Activated B cell treated with CpG ODN at 0.5 μM for 24 hours (primary cell): ENCODE data around the gene MISP3. TPM values are rescaled to one million over a fixed set of nuclear protein-coding genes. Genes with fewer than 3 reads are reported as not detected.

ENCODE experiments used
- ATAC-seq: fragments of 200-7000 bp; cut with Tn5 transposase; one replicate; pipeline ENCODE4 v1.10.0; 2021; ENCODE audit warnings: low read depth, mild to moderate bottlenecking, moderate library complexity
- CTCF ChIA-PET: fragments of 350-600 bp; sonication (Branson Sonifier 250); formaldehyde crosslinking; loops from one replicate; lab custom pipeline; 2021; ENCODE audit warnings: antibody characterized with exemption; lab: Charles Lee
- POLR2A ChIA-PET: fragments of 350-600 bp; sonication (Branson Sonifier 250); formaldehyde crosslinking; loops from one replicate; lab custom pipeline; 2021; ENCODE audit warnings: antibody characterized with exemption; lab: Charles Lee
- DNase-seq: peaks from one replicate; pipeline ENCODE4 v3.0.0; 2022
- H3K27ac Mint-ChIP-seq: one replicate; pipeline ENCODE4 v1.8.0; 2020; ENCODE audit warnings: mixed read lengths
- H3K27me3 Mint-ChIP-seq: one replicate; pipeline ENCODE4 v1.8.0; 2021; ENCODE audit warnings: mixed read lengths
- H3K36me3 Mint-ChIP-seq: one replicate; pipeline ENCODE4 v1.8.0; 2021; ENCODE audit warnings: low read depth, mixed read lengths
- H3K4me1 Mint-ChIP-seq: one replicate; pipeline ENCODE4 v1.8.0; 2021; ENCODE audit warnings: mixed read lengths
- H3K4me3 Mint-ChIP-seq: one replicate; pipeline ENCODE4 v1.8.0; 2020; ENCODE audit warnings: mild to moderate bottlenecking, mixed read lengths
- H3K9me3 Mint-ChIP-seq: one replicate; pipeline ENCODE4 v1.8.0; 2020; ENCODE audit warnings: mixed read lengths
- intact Hi-C: fragments of 100-400 bp; cut with micrococcal nuclease; formaldehyde crosslinking; loops from one replicate; pipeline ENCODE4 v1.15.1; 2024
- total RNA-seq: library from RNA; stranded (reverse); gene quantifications from 2 replicates; pipeline ENCODE4 v1.2.3, GENCODE V29; 2022
- TF ChIP-seq, protein P1 (sequence below): fragments of 200-600 bp; IDR thresholded peaks from one replicate; pipeline ENCODE4 v1.8.0; 2022; ENCODE audit warnings: antibody characterized with exemption, mild to moderate bottlenecking

MISP3 gene
- total RNA-seq, 1 donor from 2014 or later: 0.18 TPM

DNA sequence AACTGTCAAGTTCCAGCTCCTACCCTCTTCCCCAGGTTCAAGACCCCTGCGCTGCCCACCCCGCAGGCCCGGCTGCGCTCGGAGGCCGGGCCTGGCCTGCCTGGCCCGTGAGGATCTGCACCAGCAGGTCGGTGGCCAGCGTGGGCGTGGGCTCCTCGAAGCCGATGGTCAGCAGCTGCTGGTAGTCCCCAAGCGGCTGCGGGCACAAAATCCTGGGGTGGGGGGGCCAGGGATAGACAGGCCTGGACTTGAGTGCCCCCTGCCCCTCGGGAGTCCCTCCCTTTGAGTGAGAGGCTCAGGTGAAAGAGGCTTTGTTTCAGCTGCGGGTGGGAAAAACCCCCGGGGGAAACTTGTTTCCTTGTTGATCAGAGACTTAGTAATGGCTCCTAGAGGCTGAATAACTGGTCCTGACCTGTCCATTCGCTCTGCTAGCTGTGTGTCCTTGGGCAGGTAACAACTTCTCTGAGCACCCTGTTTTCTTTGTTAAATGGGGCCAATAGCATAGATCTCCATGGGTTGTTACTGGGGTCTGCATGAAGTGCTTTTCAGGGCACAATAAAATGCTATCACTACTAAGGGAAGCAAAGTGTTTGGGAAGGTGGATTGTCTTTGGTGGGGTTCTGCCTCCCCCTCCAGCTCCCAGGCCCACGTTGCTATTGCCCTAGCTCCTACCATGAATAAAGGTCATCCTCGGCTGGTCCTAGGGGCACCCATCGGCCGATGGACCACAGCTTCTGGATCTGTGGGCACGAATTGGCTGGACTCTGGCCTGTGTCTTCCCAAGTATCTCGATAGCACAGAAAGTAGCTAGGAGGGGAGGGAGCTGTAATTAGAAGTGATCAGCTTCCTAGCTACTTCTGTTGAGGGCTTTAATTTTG is 9.4 kb downstream of the MISP3 start:
- intact Hi-C loops: loop anchor here (1.0 to 2.0 kb wide), 5 partner anchors 8 to 931 kb away; partner anchors contain the start of genes ASF1B, C19orf53, IER2 and RFX1
- Mint-ChIP-seq H3K27ac (peak overlapping the region; percentile 95), H3K36me3 (peaks cover 6% of the 10 kb centered on the region), H3K4me1 (peaks cover 17% of the 10 kb centered on the region), H3K27me3 (no peaks in the 10 kb centered on the region), H3K9me3 (no peaks in the 10 kb centered on the region), H3K4me3 (peak overlapping the region; percentile 94)
- ATAC-seq (no peak), DNase-seq (no peak)
- CTCF ChIA-PET: interaction anchor here (0.8 to 1.3 kb wide), 5 partner anchors 8 to 176 kb away, joined by 3 to 4 read pairs (median 4); partner anchors contain the start of genes ASF1B, BRME1 and CC2D1A
- POLR2A ChIA-PET: interaction anchor here (0.6 to 2.7 kb wide), 12 partner anchors 8 to 1141 kb away, joined by 3 to 15 read pairs (median 6); partner anchors contain the start of genes ASF1B, IL27RA, MISP3 and PRKACA
- TF ChIP-seq, protein P1, sequence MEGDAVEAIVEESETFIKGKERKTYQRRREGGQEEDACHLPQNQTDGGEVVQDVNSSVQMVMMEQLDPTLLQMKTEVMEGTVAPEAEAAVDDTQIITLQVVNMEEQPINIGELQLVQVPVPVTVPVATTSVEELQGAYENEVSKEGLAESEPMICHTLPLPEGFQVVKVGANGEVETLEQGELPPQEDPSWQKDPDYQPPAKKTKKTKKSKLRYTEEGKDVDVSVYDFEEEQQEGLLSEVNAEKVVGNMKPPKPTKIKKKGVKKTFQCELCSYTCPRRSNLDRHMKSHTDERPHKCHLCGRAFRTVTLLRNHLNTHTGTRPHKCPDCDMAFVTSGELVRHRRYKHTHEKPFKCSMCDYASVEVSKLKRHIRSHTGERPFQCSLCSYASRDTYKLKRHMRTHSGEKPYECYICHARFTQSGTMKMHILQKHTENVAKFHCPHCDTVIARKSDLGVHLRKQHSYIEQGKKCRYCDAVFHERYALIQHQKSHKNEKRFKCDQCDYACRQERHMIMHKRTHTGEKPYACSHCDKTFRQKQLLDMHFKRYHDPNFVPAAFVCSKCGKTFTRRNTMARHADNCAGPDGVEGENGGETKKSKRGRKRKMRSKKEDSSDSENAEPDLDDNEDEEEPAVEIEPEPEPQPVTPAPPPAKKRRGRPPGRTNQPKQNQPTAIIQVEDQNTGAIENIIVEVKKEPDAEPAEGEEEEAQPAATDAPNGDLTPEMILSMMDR: no peak

DNA sequence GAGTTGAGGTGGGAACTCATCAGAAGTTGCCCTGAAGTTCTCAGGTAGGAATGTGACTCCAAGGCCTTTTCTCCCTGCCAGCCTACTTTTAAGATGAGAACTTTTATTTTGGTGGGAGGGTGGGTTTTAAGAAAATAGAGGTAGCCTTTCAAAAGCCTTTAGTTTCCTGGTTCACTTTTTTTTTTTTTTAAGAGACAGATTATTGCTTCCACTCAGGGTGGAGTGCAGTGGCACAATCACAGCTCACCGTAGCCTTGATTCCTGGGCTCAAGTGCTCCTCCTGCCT is 10.0 kb downstream of the MISP3 start:
- CTCF ChIA-PET: interaction anchor here (0.8 to 1.0 kb wide), 2 partner anchors 9 to 33 kb away, joined by 4 read pairs; no protein-coding TSS in a partner anchor
- H3K27me3 Mint-ChIP-seq: no peaks in the 10 kb centered on the region
- H3K36me3 Mint-ChIP-seq: peaks cover 6% of the 10 kb centered on the region
- ATAC-seq (no peak), DNase-seq (no peak)
- peaks cover 17% of the 10 kb centered on the region for H3K4me1 Mint-ChIP-seq
- intact Hi-C loops: no loop called here
- peak overlapping the region; percentile 94 for H3K4me3 Mint-ChIP-seq
- TF ChIP-seq, protein P1: no peak
- H3K27ac Mint-ChIP-seq: no peak overlapping the region
- no peaks in the 10 kb centered on the region for H3K9me3 Mint-ChIP-seq
- POLR2A ChIA-PET: interaction anchor here (0.8 to 2.7 kb wide), 6 partner anchors 9 to 76 kb away, joined by 3 to 15 read pairs (median 6); partner anchors contain the start of genes ASF1B, IL27RA and PRKACA

DNA sequence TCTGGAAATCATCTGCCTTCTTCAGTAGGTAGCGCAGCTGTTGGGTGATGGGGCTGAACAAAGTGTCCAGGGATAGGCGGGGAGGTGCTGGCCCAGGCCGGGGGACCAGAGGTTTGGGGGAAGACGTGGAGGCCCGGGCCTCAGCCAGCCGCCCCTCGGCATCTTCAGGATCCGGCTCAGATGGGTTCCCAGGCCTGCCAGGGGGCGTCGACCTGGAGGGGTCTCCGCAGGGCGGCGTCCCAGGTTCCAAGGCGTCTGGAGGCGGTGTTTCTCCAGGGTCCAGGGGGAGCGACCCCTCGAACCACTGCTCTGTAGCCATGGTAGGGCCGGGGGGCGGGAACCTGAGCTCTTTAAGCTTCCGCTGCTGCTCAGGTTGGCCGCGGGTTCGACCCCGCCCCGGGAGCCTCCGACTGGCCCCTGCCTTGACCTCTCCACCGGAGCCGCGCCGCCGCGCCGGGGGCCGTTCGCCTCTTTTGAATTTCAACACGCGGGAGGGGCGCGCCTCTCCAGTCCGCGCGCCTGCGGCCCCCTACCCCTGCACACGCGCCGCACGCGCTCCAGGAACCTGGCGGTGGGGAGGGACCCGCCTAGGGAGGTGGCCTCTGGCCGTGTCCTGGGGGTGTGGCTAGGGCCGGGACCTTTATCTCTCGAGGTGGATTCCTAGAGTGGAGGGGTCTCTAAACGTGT is 12.9 kb downstream of the MISP3 start, which contains the start of gene C19orf67:
Gene C19orf67, minus strand, starts transcription at position 475 of the 687 bp plus-strand sequence. Its CDS starts 156 bp downstream, at position 319.
- no peak for DNase-seq
- CTCF ChIA-PET: interaction anchor here (0.6 kb wide), 1 partner anchor 67 kb away, joined by 4 read pairs; no protein-coding TSS in a partner anchor
- POLR2A ChIA-PET: no interaction called here
- TF ChIP-seq, protein P1: no peak
- Mint-ChIP-seq H3K9me3 (no peaks in the 10 kb centered on the region), H3K27me3 (no peaks in the 10 kb centered on the region), H3K4me1 (peaks cover 20% of the 10 kb centered on the region), H3K27ac (no peak within 1 kb of the TSS), H3K36me3 (peaks cover 16% of the 10 kb centered on the region), H3K4me3 (no peak within 1 kb of the TSS)
- ATAC-seq: no peak
- intact Hi-C loops: no loop called here

DNA sequence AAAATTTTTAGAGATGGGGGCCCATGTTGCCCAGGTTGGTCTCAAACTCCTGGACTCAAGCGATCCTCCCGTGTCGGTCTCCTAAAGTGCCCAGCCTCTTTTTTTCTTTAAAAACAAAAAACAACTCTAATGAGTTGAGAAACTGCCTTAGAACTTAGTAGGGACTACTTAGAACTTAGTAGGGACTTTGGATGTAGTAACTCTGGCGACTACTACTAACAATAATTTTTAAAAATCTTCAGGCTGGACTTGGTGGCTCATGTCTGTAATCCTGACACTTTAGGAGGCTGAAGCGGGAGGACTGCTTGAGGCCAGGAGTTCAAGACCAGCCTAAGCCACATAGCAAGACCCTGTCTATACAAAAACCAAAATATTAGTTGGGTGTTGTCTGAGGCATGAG is 13.5 kb downstream of the MISP3 start:
- ChIA-PET POLR2A (no interaction called here), CTCF (no interaction called here)
- ATAC-seq (no peak), DNase-seq (no peak)
- Mint-ChIP-seq H3K36me3 (peaks cover 15% of the 10 kb centered on the region), H3K4me1 (peaks cover 15% of the 10 kb centered on the region), H3K4me3 (no peak overlapping the region), H3K9me3 (no peaks in the 10 kb centered on the region), H3K27ac (no peak overlapping the region), H3K27me3 (no peaks in the 10 kb centered on the region)
- intact Hi-C loops: no loop called here
- TF ChIP-seq, protein P1: no peak
